ENCODE measurements around the gene CSNK1D. TPM values are rescaled to one million over a fixed set of nuclear protein-coding genes. Genes with fewer than 3 reads are reported as not detected.

CSNK1D gene
- total and polyA plus RNA-seq, 7 donors: 73.5 to 139 (median 115) TPM

DNA sequence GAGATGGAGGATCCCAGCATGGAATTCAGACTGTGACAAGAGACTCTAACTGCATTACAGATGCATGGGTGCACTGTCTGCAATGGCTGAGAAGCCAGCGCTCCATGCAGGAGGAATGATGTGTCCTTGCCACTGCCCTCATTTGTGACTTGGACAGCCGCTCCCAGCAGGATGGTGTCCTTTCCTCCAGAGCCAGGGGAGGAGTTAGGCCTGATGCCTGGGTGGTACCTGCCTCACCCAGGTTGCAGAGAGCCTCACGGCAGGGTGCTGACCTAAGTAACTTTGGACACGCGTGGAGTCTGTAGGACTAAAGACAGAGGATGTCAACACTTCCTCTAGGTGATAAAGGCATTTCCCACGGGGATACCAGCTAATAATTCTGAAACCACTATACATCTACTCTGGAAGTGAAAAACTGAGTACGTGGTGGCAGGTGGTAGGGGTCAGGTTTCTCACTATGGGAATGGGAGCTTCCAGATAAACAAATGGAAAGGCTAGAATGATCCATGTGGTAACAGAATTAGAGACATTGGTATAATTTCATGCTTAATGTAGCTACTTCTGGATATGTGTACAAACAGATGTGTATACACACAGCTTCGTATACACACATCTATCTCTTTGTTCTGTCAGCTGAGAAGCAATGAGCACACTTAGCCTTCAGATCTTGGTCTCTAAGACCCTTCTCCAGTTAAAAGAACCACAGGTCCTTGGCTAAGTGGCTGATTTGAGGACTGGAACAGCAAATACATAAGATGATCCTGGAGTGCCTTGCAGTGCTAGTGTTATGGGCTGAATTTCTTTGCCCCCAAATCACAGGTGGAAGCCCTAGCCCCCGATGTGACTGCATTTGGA, 13.7 kb upstream of the CSNK1D start:
- no peak for ATAC-seq
- TF ChIP-seq, protein P1, sequence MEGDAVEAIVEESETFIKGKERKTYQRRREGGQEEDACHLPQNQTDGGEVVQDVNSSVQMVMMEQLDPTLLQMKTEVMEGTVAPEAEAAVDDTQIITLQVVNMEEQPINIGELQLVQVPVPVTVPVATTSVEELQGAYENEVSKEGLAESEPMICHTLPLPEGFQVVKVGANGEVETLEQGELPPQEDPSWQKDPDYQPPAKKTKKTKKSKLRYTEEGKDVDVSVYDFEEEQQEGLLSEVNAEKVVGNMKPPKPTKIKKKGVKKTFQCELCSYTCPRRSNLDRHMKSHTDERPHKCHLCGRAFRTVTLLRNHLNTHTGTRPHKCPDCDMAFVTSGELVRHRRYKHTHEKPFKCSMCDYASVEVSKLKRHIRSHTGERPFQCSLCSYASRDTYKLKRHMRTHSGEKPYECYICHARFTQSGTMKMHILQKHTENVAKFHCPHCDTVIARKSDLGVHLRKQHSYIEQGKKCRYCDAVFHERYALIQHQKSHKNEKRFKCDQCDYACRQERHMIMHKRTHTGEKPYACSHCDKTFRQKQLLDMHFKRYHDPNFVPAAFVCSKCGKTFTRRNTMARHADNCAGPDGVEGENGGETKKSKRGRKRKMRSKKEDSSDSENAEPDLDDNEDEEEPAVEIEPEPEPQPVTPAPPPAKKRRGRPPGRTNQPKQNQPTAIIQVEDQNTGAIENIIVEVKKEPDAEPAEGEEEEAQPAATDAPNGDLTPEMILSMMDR (IDR thresholded peaks at IDR 0.05): no peak
- no peaks in the 10 kb centered on the region for H3K27me3 ChIP-seq (ENCODE audit: insufficient read depth in 3 of 3, low read length in 2 of 3)
- intact Hi-C loops (cut with DNase I): no loop called here
- H3K27ac ChIP-seq: peak overlapping the region; percentile 58
- WGBS, 3 donors: 77 to 79% (median 78%) methylated on average over 9 of the region's 9 CpGs
- H3K4me1 ChIP-seq: peaks cover 19% of the 10 kb centered on the region
- H3K36me3 ChIP-seq (ENCODE audit: insufficient read depth in 1 of 2, low read depth in 1 of 2): no peaks in the 10 kb centered on the region
- H3K4me3 ChIP-seq: no peak overlapping the region
- no peak for DNase-seq
- H3K9me3 ChIP-seq: no peaks in the 10 kb centered on the region

DNA sequence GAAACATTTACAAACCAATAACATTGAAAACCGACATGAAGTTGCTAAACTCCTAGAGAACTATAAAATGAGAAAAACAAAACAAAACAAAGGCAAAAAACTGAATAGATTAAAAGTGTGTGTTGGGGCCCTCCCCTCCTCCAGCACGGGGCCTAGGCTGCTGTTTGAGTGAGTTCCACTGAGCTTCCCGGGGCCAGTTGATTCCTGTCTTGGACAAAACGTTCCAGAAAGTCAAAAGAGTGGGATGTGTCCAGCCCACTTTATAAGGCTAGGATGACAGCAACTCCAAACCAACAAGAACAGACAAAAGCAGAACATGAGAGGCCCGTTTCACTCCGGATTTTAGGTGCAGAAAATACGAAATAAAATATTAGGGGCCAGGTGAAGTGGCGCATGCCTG, 11.6 kb upstream of the CSNK1D start:
- Histone ChIP-seq H3K36me3 (ENCODE audit: insufficient read depth in 1 of 2, low read depth in 1 of 2) (no peaks in the 10 kb centered on the region), H3K9me3 (no peaks in the 10 kb centered on the region), H3K27ac (no peak overlapping the region), H3K4me3 (no peak overlapping the region), H3K4me1 (peaks cover 19% of the 10 kb centered on the region), H3K27me3 (ENCODE audit: insufficient read depth in 3 of 3, low read length in 2 of 3) (no peaks in the 10 kb centered on the region)
- intact Hi-C loops (cut with DNase I): no loop called here
- TF ChIP-seq, protein P1 (IDR thresholded peaks at IDR 0.05): no peak
- DNase-seq (no peak), ATAC-seq (no peak)
- 55 to 60% (median 57%) methylated on average over 8 of the region's 8 CpGs for WGBS, 3 donors

DNA sequence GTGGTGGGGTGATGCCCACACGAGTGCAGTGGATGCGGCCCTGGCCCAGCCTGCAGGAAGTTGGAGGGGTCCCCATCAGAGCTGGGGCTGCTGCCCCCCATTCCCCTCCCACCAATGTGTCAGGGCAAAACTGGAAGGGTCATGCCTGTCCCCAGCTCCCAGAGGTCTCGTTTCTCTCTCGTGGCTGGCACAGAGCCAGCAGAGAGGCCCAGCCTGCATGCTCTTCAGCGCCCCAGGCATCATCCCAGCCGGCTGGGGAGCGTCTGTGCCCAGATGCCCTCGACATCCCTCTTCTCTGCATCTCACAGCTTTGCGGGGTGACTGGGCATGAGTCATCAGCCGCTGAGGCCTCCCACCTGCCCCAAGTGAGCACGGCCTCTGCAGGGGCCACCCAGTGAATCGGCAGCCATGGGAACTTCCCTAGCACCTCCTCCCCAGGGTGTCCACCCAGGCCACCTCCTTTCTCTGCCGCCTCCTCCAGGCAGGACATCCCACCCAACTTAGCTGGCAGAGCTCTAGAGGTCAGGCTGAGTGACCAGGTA, 9.8 kb upstream of the CSNK1D start:
- TF ChIP-seq, protein P1 (IDR thresholded peaks at IDR 0.05): no peak
- no peak overlapping the region for H3K4me3 ChIP-seq
- peaks cover 11% of the 10 kb centered on the region for H3K4me1 ChIP-seq
- no peak overlapping the region for H3K27ac ChIP-seq
- H3K27me3 ChIP-seq (ENCODE audit: insufficient read depth in 3 of 3, low read length in 2 of 3): no peaks in the 10 kb centered on the region
- H3K36me3 ChIP-seq (ENCODE audit: insufficient read depth in 1 of 2, low read depth in 1 of 2): no peaks in the 10 kb centered on the region
- 36 to 49% (median 40%) methylated on average over 10 to 13 of the region's 13 CpGs for WGBS, 3 donors
- intact Hi-C loops (cut with DNase I): no loop called here
- no peaks in the 10 kb centered on the region for H3K9me3 ChIP-seq
- ATAC-seq (no peak), DNase-seq (peak in 1 of 2 donors; percentile 50)

DNA sequence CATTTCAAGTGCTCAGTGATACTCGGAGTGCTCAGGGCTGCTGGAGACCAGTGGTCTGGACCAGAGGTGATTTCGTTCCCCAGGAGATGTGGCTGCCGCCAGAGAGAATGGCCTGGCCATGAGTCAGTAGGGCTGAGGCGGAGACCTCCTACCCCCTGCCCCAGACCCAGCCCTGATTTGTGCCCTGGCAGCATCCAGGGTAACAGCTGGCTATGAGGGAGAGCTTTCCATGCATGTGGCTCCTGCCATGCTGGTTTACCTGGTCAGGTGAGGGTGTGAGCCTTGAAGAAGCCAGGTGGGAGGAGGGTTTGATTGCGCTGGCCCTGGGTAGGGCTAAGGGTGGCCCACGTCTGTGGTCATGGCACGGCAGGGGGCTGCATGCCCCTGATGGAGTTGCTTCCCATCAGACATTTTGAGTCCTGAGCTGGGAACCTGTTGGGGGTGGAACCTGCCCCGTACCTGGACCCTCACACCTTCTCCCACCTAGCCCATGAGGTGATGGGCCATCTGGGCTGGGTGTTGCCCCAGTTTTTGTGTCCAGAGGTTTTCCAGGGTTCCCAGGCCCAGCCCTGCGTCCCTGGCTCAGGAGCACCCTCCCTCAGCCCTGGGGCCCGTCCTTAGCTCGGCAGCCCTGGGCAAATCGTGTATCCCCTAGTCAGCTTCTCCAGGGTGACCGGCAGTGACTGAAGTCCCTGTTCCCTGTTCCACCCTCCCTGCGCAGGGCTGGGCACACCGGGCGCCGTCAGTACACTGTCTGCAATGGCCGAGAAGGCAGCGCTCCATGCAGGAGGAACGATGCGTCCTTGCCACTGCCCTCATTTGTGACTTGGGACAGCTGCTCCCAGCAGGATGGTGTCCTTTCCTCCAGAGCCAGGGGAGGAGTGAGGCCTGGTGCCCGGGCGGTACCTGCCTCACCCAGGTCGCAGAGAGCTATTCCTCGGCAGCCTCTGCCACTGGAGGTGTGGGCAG, 9.0 kb upstream of the CSNK1D start:
- Histone ChIP-seq H3K27me3 (ENCODE audit: insufficient read depth in 3 of 3, low read length in 2 of 3) (no peaks in the 10 kb centered on the region), H3K4me3 (no peak overlapping the region), H3K4me1 (peaks cover 4% of the 10 kb centered on the region), H3K36me3 (ENCODE audit: insufficient read depth in 1 of 2, low read depth in 1 of 2) (no peaks in the 10 kb centered on the region), H3K9me3 (no peaks in the 10 kb centered on the region), H3K27ac (no peak overlapping the region)
- TF ChIP-seq, protein P1 (IDR thresholded peaks at IDR 0.05): no peak
- WGBS, 3 donors: 79 to 87% (median 83%) methylated on average over 23 to 25 of the region's 25 CpGs
- no peak for ATAC-seq
- intact Hi-C loops (cut with DNase I): no loop called here
- no peak for DNase-seq
